Calu3 (cell line): ENCODE measurements around the gene VCL. TPM values are rescaled to one million over a fixed set of nuclear protein-coding genes. Genes with fewer than 3 reads are reported as not detected.

ENCODE experiments used
- Bru-seq: library from RNA; stranded (reverse); fragments of 400-500 nt; gene quantifications from one replicate; lab custom pipeline; 2021; lab: Mats Ljungman, UMichigan
- BruChase-seq, 2 experiments: library from RNA; stranded (reverse); fragments of 400-500 nt; gene quantifications; one replicate each; lab custom pipeline; 2021; lab: Mats Ljungman, UMichigan
- BruUV-seq: library from RNA; stranded (reverse); fragments of 400-500 nt; replicated peaks from 2 replicates; lab custom pipeline; 2021; lab: Mats Ljungman, UMichigan
- CTCF ChIA-PET: fragments of 300-600 bp; sonication (Branson Sonifier 250); formaldehyde crosslinking; loops from one replicate; lab custom pipeline; 2022; ENCODE audit warnings: antibody characterized with exemption; lab: Charles Lee
- DNase-seq: peaks from one replicate; pipeline ENCODE4 v3.0.0; 2022
- H3K27ac Mint-ChIP-seq: one replicate; pipeline ENCODE4 v1.8.0; 2022; ENCODE audit warnings: mixed read lengths; ENCODE audit not compliant: unreplicated experiment
- H3K27me3 Mint-ChIP-seq: one replicate; pipeline ENCODE4 v1.8.0; 2022; ENCODE audit warnings: mixed read lengths; ENCODE audit not compliant: unreplicated experiment
- H3K36me3 Mint-ChIP-seq: one replicate; pipeline ENCODE4 v1.8.0; 2022; ENCODE audit warnings: mild to moderate bottlenecking, moderate library complexity, mixed read lengths; ENCODE audit not compliant: insufficient read depth, unreplicated experiment
- H3K4me1 Mint-ChIP-seq: one replicate; pipeline ENCODE4 v1.8.0; 2022; ENCODE audit warnings: mild to moderate bottlenecking, low read depth, mixed read lengths; ENCODE audit not compliant: unreplicated experiment
- H3K4me3 Mint-ChIP-seq: one replicate; pipeline ENCODE4 v1.8.0; 2022; ENCODE audit warnings: mild to moderate bottlenecking, low read depth, moderate library complexity, mixed read lengths; ENCODE audit not compliant: unreplicated experiment
- H3K9me3 Mint-ChIP-seq: one replicate; pipeline ENCODE4 v1.8.0; 2022; ENCODE audit warnings: low read depth, mixed read lengths; ENCODE audit not compliant: unreplicated experiment
- intact Hi-C: fragments of 100-400 bp; cut with micrococcal nuclease; formaldehyde crosslinking; loops from one replicate; pipeline ENCODE4 v1.10.0; 2022; ENCODE audit not compliant: unreplicated experiment
- long read RNA-seq: library from polyadenylated mRNA; stranded (forward); transcript quantifications from one replicate; pipeline ENCODE4 v2.0.0, GENCODE V29; 2022
- total RNA-seq: library from RNA; stranded (reverse); gene quantifications from 2 replicates; pipeline ENCODE4 v1.2.3, GENCODE V29; 2022
- TF ChIP-seq, protein P1 (sequence below): fragments of 200-600 bp; IDR thresholded peaks from one replicate; pipeline ENCODE4 v1.8.0; 2022; ENCODE audit warnings: antibody characterized with exemption; ENCODE audit not compliant: unreplicated experiment

Gene VCL
- 234 and 237 TPM in 2 replicates for total RNA-seq
- Bru-seq, nascent RNA: percentile 97 among the genes with signal in this experiment
- BruChase-seq, experiment 1, labeled RNA remaining after a 6-hour chase: percentile 96 among the genes with signal in this experiment
- percentile 92 among the genes with signal in this experiment for BruChase-seq, experiment 2, labeled RNA remaining after a 2-hour chase
- long read RNA-seq, full-length matches to known transcripts: 88 of 166 reads
- long read RNA-seq, partial matches to known transcripts: 31 of 166 reads
- long read RNA-seq, other reads (novel, unspliced or antisense): 47 of 166 reads

- TF ChIP-seq, protein P1, sequence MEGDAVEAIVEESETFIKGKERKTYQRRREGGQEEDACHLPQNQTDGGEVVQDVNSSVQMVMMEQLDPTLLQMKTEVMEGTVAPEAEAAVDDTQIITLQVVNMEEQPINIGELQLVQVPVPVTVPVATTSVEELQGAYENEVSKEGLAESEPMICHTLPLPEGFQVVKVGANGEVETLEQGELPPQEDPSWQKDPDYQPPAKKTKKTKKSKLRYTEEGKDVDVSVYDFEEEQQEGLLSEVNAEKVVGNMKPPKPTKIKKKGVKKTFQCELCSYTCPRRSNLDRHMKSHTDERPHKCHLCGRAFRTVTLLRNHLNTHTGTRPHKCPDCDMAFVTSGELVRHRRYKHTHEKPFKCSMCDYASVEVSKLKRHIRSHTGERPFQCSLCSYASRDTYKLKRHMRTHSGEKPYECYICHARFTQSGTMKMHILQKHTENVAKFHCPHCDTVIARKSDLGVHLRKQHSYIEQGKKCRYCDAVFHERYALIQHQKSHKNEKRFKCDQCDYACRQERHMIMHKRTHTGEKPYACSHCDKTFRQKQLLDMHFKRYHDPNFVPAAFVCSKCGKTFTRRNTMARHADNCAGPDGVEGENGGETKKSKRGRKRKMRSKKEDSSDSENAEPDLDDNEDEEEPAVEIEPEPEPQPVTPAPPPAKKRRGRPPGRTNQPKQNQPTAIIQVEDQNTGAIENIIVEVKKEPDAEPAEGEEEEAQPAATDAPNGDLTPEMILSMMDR: no peak
- CTCF ChIA-PET: interaction anchor here (0.6 to 1.8 kb wide), 7 partner anchors 32 to 118 kb away, joined by 3 to 4 read pairs (median 4); no protein-coding TSS in a partner anchor
- no TSS peak for BruUV-seq
- Mint-ChIP-seq H3K27ac (peak within 1 kb of the TSS; percentile 98), H3K36me3 (peaks cover 56% of the 10 kb centered on the region), H3K4me1 (peaks cover 49% of the 10 kb centered on the region), H3K27me3 (no peaks in the 10 kb centered on the region), H3K4me3 (peak within 1 kb of the TSS; percentile 97), H3K9me3 (no peaks in the 10 kb centered on the region)
- DNase-seq: peak; percentile 100
- intact Hi-C loops: loop anchor here (2.0 kb wide), 2 partner anchors 15 to 41 kb away; no protein-coding TSS in a partner anchor
Measured at GRCh38 chr10:73997787-73998622, at the start of gene VCL. Gene VCL, plus strand, starts transcription at chr10:73998116. Its CDS starts 92 bp downstream, at chr10:73998208.

- BruUV-seq: no TSS peak
- no peaks in the 10 kb centered on the region for H3K27me3 Mint-ChIP-seq
Measured at GRCh38 chr10:73948947-73949633, 48.8 kb upstream of the VCL start.

DNA sequence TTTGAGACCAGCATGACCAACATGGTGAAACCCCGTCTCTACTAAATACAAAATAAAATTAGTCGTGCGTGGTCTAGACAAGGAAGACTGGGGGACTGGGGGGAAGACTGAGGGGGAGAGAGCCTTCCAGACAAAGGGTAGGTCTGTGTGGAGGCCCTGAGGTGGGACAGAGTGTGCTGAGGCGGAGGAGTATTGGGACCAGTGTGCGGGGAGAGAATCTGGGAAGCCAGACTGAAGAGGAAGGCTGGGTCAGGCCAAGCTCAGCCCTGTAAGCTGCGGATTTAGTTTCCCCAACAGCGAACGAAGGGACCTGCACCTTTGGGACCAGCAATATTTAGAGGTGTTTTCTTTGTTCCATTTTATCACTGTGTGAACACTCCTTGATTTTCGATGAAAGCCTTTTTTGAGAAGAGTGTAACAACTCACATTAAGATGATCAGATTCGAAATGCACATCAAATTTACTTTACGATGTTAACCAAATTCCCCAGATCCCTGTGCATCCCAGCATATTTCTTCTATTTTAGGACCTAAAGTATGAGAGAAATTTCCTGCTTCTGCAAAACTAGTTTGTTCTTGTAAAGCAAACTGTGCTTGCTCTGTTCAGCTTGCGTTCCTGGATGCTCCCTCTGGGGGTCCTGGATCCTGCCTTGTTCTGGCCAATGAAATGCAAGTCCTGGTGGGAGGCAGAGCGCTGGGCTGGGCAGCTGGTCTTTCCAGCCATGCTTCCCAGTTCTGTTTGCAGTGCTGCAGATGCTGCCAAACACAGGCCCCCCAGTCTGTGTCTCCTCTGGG is 47.6 kb upstream of the VCL start:
- Mint-ChIP-seq H3K27ac (no peak overlapping the region), H3K9me3 (no peaks in the 10 kb centered on the region), H3K4me1 (peaks cover 10% of the 10 kb centered on the region), H3K27me3 (no peaks in the 10 kb centered on the region), H3K36me3 (no peaks in the 10 kb centered on the region), H3K4me3 (no peak overlapping the region)
- DNase-seq: no peak
- TF ChIP-seq, protein P1: no peak
- intact Hi-C loops: no loop called here
- no TSS peak for BruUV-seq
- CTCF ChIA-PET: no interaction called here

More at GRCh38 chr10:73948947-73949633, 48.8 kb upstream of the VCL start:
- DNase-seq: no peak
- Mint-ChIP-seq H3K9me3 (no peaks in the 10 kb centered on the region), H3K36me3 (no peaks in the 10 kb centered on the region), H3K4me3 (no peak overlapping the region), H3K27ac (no peak overlapping the region), H3K4me1 (peaks cover 7% of the 10 kb centered on the region)
- CTCF ChIA-PET: interaction anchor here (0.6 to 1.0 kb wide), 3 partner anchors 8 to 44 kb away, joined by 3 to 4 read pairs (median 3); no protein-coding TSS in a partner anchor
- intact Hi-C loops: no loop called here
- TF ChIP-seq, protein P1: no peak
